Measurements from ENCODE around the gene PLEKHB2.
A peak's percentile ranks its signal among the peaks of the same experiment; 100 is the strongest.
"Not testable (repeated sequence)": the region's sequence is repeated elsewhere in the genome, so short reads cannot be mapped to it uniquely, and the experiment has no call there.

Gene PLEKHB2

DNA sequence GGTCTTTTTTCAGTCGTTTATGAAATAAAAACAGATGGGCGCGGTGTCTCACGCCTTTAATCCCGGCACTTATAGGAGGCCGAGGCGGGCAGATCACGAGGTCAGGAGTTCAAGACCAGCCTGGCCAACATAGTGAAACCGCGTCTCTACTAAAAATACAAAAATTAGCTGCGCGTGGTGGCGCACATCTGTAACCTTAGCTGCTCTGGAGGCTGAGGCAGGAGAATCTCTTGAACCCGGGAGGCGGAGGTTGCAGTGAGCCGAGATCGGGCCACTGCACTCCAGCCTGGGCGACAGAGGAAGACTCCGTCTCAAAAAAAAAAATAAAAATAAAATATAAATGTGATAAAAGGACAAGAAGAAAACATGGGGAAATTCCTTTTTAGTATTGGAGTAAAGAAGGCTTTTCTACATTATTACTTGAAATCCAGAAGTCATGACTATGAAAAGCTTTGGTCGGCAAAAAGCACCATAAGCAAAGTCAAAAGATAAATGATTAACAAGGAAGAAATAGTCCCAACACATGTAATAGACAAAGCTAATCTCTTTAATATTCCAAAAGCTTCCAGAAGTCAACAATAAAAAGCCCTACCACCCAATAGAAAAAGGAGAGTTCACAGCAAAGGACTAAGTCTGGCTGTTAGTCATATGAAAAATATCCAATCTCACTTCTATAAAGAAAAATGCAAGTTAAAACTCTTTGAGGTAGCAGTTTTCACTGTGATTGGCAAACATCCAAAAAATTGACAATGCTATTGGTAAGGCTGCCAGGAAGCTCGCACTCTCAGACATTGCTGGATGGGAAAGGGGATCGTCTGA, 10.5 kb upstream of the PLEKHB2 start:
- peak; percentile 47 for DNase-seq

- no peak for DNase-seq
Observed at GRCh38 chr2:131103165-131103564, 2.0 kb upstream of the PLEKHB2 start.

DNA sequence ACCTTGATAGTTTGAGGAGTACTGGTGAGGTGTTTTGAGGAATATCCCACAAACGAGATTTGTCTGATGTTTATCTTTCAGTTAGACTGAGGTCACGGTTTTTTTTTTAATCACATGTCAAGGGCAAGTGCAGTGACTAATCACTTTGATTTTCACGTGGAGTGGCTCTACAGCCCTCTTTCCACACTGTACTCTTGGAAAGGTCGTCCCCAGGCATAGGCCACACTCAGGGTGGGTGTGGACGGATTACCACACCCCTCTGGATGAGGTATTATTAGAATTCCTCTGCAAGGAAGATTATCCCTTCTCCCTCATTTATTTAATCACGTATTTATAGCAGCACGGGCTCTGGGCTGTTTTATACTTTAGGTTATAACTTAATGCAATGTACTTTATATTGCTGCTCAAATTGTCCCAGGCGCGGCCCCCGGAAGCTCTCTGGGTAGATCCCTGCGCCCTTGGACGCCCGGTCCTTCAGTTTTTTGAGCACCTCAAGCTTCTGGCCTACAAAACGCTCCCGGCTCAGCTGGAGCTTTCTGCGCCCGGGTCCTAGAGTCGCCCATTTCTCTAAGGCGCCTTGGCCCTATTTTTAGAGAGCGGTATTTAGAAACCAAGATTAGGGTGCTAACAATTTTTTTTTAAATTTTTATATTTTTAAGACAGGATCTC, 515 bp upstream of the PLEKHB2 start:
- peak; percentile 88 for DNase-seq

DNA sequence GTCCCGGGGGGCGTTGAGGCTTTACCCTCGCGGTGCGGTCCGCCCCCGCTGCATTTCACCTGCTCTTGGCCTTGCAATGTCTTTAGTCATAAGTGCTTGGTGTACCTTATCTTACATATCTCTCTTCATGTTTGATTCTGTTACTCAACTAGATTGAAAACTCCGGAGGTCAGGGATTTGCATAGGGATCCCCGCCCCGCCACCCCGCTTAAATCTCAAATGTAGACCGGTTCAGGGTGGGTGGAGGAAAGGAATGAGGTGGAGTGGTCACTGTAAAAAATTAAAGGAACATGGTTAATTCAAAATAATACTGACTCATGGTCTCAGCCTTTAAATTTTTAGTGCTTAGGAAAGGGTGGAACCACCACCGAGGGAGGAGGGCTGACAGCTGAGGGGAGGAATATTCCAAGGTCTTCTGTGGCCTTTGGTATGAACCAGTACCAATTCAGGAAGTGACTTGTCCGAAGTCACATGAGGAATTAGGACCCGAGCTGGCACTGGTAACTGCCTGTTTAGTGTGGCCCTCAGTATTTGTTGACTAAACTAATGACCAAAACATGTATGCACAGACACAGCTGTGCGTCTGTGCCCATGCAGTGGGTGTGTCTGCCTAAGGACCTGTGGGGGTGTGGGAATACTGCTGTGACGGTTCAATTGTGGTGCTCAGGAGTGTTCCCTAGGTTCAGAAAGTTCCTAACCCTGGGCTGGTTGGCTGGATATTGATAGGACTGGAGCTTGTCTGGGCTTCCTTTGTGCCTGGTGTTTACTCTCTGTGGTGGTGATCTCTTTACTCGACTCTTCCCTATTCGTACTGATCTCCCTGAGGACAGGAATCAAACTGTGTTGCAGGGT, 1.0 kb downstream of the PLEKHB2 start:
- DNase-seq: peak; percentile 42

GRCh38 chr2:131112529-131112928, 7.4 kb downstream of the PLEKHB2 start:
- no peak for DNase-seq

DNA sequence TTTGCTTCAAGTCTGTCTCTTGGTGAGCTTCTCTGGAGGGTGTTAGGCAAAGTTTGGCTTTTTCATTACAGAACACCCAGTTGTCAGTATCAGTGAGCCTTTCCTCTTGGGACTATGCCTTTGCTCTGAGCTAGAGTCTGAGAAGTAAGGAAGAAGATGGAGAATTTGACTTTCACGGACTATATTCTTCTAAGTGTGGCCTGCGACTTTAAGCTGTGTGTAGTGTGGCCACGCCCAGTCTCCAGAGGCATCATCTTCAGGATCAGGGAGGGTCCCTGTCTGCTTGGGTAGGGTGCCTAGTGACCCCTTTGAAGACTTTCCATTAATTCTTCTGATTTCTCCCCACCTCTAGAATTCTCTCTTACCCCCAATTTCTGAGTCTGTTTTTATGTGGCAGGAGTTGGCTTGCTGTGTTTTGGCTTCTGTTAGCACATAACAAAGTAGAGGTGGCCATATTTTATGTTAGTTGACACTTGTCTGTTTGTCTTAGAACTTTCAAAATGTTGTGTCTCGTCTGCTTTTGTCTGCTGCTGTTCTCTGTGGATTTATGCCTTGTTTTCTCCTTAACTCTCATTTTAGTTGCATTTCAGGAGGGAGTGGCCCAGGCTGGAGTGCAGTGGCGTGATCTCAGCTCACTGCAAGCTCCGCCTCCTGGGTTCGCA, 8.6 kb downstream of the PLEKHB2 start:
- DNase-seq: no peak

DNA sequence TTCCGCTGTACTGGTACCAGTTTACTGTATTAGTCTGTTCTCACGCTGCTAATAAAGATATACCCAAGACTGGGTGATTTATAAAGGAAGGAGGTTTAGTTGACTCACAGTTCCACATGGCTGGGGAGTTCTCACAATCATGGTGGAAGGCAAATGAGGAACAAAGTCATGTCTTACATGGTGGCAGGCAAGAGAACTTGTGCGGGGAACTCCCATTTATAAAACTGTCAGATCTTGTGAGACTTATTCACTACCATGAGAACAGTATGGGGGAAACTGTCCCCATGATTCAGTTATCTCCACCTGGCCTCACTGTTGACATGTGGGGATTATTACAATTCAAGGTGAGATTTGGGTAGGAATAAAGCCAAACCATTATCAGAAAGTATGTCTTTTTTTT, 9.8 kb downstream of the PLEKHB2 start:
- not testable (repeated sequence) for DNase-seq

- no peak for DNase-seq
Observed at GRCh38 chr2:131115752-131116151, 10.6 kb downstream of the PLEKHB2 start.

GRCh38 chr2:131120815-131121317, 15.7 kb downstream of the PLEKHB2 start:
- DNase-seq: no peak

DNA sequence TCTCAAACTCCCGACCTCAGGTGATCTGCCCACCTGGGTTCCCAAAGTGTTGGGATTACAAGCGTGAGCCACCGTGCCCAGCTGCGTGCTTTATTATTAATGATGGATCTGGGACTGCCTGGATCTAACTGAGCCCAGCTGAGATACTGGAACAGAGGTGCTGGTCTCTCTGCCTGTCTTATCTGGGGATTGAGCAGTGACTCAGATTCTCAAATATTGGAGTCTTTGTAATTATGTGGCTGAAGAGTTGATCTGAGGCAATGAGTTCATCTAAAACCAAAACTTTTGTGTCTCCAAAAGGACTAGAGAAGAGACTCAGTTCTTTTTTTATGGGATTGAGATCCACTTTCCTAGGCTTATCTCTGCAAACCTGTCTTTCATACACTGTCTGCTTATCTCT, 16.3 kb downstream of the PLEKHB2 start:
- DNase-seq: no peak

DNA sequence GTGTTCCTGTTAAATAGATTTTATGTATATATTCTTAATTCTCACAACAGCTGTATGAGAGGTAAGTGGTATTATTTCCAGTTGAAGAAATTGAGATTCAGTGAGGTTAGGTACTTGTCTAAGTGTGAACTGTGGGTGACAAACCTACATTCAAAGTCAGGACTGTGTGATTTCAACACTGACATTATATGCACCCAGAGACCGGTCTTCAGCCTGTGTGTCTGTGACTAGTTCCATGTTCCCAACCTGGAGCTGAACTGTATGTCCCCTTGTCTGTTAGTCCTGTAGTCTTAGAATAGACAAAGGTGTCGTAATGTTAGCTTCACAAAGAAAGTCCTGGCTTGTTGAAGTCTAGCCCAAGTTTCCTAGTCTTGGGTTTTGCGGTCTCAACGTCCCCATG, 17.4 kb downstream of the PLEKHB2 start:
- no peak for DNase-seq

DNA sequence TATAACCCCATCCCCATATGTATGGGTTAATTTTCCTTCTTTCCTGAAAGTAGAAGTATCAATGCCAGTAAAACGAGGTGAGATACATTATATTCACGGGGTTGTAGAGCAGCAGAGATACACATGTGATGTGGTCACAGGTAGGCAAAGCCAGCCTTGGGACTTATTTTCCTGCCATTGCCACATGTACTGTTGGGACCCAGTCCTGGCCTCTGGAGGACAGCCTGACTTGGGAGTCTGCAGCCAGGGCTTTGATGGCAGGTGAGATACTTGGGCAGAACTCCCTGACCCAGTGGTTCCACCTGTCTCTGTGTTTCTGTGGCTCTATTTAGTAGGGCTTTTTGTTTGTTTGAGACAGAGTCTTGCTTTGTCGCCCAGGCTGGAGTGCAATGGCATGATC, 18.1 kb downstream of the PLEKHB2 start:
- no peak for DNase-seq

DNA sequence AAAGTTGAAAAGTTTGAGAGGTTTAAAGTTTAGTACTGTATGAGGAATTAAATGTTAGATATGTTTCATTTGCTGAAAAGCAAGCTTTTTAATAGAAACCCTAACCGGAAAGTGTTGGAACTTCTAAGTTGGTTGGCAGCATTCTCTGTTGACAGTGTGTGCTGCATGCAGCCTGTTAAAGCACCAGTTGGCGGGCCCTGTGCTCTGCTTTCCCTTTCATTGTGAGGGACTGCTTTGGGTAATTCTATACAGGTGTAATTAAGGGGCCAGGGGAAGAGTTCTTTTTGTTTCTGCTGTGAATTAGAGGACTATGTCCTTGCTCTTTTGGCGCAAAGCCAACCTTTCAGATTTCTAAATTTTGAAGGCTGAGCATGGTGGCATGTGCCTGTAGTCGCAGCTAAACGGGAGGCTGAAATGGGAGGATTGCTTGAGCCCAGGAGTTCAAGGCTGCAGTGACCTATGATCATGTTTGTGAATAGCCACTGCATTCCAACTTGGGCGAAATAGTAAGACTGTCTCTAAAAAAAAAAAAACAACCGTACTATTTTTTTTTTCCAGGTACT, 20.1 kb downstream of the PLEKHB2 start:
- no peak for DNase-seq

DNA sequence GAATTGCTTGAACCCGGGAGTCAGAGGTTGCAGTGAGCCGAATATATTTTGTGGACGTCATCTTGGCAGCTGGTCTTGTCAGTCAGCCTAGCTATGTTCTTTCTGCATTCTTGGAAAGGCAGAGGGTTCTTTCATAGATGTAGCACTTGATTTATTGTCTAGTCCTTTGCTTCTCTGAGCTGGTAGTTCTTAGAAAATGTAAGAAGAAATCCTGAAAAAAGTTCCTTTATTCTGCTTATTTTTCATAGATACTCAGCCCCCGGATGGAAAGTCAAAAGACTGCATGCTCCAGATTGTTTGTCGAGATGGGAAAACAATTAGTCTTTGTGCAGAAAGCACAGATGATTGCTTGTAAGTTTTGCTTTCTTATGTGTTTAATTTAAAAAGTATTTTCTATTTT, 21.3 kb downstream of the PLEKHB2 start:
- DNase-seq: no peak

DNA sequence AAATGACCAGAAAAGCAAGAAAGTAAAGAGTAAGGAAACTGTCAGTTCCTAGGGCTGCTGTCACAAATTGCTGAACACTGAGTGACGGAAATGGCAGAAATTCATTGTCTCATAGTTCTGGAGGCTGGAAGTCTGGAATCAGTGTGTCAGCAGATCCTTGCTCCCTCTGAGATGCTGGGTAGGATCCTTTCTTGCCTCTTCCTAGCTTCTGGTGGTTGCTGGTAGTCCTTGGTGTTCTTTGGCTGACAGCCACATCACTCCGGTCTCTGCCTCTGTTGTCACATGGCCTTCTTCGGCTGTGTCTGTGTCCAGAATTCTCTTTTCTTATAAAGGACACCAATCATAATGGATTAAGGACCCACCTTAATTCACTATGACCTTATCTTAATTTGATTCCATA, 21.9 kb downstream of the PLEKHB2 start:
- DNase-seq: no peak

DNA sequence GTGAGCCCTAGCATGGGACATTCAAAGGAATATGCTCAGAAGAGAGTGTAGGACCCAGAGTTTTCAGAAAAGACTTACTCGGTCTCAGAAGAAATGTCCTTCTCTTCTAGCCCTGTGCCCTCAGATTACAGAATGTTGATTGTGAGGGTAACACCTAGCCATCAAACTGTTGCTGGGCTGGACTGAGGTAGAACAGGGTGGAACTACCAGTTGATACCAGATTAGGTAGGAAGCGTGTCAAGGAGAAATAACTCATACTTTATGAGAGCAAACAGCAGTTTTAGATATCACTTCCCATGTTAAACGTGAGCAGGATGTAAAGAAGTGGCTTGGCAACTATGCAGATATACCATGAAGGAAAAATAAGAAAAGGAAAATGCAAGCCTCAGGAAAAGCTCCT, 22.8 kb downstream of the PLEKHB2 start:
- no peak for DNase-seq

GRCh38 chr2:131130298-131130596, 25.1 kb downstream of the PLEKHB2 start:
- DNase-seq: no peak

DNA sequence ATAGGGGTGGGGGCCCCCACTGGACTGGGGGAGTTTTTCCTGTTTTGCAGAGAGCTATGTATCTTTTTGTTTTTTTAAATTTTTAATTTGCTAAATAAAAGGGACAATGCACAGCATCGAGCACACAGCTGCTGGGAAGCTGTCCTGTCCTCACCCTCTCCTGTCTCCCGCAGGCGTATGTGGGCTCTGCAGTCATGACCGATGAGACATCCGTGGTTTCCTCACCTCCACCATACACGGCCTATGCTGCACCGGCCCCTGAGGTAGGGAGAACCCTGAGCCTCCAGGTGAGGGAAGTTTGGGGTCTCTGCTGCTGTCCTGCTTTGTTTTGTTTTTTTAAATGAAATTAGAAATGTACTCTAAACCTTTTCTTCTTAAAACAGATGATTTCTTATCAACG, 27.6 kb downstream of the PLEKHB2 start:
- no peak for DNase-seq

- DNase-seq: no peak
Observed at GRCh38 chr2:131140581-131140980, 35.4 kb downstream of the PLEKHB2 start.

DNA sequence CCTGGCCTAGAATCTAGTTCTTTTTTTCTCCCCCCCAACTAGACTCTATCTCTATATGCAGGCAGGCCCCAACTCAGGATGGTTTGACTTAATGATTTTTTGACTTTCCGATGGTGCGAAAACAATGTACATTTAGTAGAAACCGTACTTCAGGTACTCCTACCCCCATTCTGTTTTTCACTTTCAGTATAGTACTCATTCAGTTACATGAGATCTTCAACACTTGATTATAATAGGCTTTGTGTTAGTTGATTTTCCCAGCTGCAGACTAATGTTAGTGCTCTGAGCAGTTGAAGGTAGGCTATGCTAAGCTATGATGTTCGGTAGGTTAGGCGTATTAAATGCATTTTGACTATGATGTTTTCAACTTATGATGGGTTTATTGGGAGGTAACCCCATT, 37.7 kb downstream of the PLEKHB2 start:
- no peak for DNase-seq

DNA sequence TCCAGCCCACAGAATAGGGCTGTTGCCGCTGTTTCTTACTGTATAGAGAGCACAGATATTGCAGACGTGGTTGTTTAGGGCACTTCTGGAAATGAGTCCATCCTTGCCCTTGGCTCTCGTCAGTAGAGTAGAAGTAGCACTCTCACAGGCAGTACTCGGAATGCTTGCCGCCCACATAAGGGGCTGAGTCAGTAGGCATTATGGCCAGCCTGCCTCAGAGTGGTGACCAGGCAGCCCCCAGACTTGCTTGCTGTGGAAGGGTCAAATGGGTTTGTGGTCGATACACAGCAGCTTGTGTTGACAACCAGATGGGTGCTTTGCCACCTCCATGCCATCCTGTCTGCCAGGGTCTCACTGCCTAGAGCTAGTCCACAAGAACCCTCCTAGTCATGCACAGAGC, 38.7 kb downstream of the PLEKHB2 start:
- no peak for DNase-seq

- DNase-seq: no peak
Observed at GRCh38 chr2:131145040-131145439, 39.9 kb downstream of the PLEKHB2 start.

GRCh38 chr2:131146231-131146630, 41.1 kb downstream of the PLEKHB2 start:
- DNase-seq: no peak
